Eye (tissue), 1 donor: ENCODE measurements around the gene TGM6.

Source experiments
- DNase-seq: peaks from one replicate; pipeline ENCODE4 v3.0.0-alpha.2; 2015

The TGM6 gene

GRCh38 chr20:2380601-2381000, at the start of gene TGM6:
Gene TGM6 (plus strand): TSS chr20:2380901. CDS start chr20:2380969, 68 bp downstream.
- DNase-seq: no peak

- no peak for DNase-seq
These were observed 49.6 kb upstream of the TGM6 start for GRCh38 chr20:2331106-2331505.

- no peak for DNase-seq
These were observed 48.7 kb upstream of the TGM6 start for GRCh38 chr20:2331901-2332565.

GRCh38 chr20:2332711-2333110, 48.0 kb upstream of the TGM6 start:
- DNase-seq: no peak

GRCh38 chr20:2333821-2334220, 46.9 kb upstream of the TGM6 start:
- no peak for DNase-seq

- no peak for DNase-seq
These were observed 45.4 kb upstream of the TGM6 start for GRCh38 chr20:2335096-2335870.

GRCh38 chr20:2336471-2336870, 44.2 kb upstream of the TGM6 start:
- no peak for DNase-seq

GRCh38 chr20:2337142-2337541, 43.6 kb upstream of the TGM6 start:
- no peak for DNase-seq

- DNase-seq: no peak
These were observed 42.2 kb upstream of the TGM6 start for GRCh38 chr20:2338411-2339066.

GRCh38 chr20:2340136-2340535, 40.6 kb upstream of the TGM6 start:
- DNase-seq: no peak

GRCh38 chr20:2340823-2341222, 39.9 kb upstream of the TGM6 start:
- DNase-seq: no peak

GRCh38 chr20:2341336-2341735, 39.4 kb upstream of the TGM6 start:
- peak; percentile 45 for DNase-seq

GRCh38 chr20:2342243-2342642, 38.5 kb upstream of the TGM6 start:
- no peak for DNase-seq

- DNase-seq: no peak
These were observed 34.5 kb upstream of the TGM6 start for GRCh38 chr20:2346188-2346587.

GRCh38 chr20:2348336-2348735, 32.4 kb upstream of the TGM6 start:
- DNase-seq: no peak

GRCh38 chr20:2349801-2350200, 30.9 kb upstream of the TGM6 start:
- DNase-seq: no peak

GRCh38 chr20:2350606-2351005, 30.1 kb upstream of the TGM6 start:
- no peak for DNase-seq

- DNase-seq: no peak
These were observed 27.5 kb upstream of the TGM6 start for GRCh38 chr20:2353231-2353630.

GRCh38 chr20:2357114-2357513, 23.6 kb upstream of the TGM6 start:
- no peak for DNase-seq

- DNase-seq: no peak
These were observed 22.7 kb upstream of the TGM6 start for GRCh38 chr20:2358006-2358405.

- DNase-seq: no peak
These were observed 19.6 kb upstream of the TGM6 start for GRCh38 chr20:2361035-2361593.

GRCh38 chr20:2363187-2363586, 17.5 kb upstream of the TGM6 start:
- DNase-seq: no peak

- DNase-seq: no peak
These were observed 17.1 kb upstream of the TGM6 start for GRCh38 chr20:2363587-2363986.

- no peak for DNase-seq
These were observed 16.7 kb upstream of the TGM6 start for GRCh38 chr20:2364044-2364443.
